ENCODE data around the gene PTPA.

PTPA gene

DNA sequence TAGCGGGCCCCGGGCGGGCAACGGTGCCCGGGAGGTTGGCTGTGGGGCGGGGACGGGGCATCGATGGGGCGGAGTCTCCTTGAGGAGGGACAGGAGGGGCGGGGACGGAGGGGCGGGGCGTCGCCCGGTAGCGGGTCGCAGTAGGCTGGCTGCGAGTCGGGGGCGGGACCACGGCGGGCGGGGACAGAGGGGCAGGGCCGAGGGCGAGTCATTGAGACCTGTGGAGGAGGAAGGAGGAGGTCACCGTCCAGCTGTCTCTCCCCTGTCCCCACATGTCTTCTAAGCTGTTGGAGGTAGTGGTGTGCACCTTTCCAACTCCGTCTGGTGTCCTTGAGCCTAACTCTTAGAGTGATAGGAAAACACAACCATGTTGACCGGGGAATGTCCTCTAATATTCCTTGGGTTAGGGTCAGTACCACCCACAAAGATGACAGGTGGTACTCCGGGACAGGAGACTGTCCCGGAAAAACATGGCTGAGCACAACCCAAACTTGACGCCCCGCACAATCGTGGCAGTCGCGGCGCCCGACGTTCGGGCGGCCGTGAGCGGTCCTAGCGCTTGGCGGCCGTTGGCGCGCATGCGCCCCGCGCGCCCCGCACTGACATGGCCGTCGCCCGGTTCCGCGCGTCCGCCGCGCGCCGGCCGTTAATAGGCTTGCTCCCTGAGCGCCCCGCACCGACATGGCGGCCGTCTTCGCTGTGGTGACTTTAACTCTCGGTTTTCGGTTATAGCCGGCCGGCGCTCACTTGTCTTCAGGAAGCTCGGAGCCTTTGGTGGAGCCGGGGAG lies at the start of gene PTPA, which contains the start of gene CRAT:
TSS of gene PTPA (plus strand) at position 676 of the 788 bp plus-strand sequence. CDS start 186 bp downstream, outside the sequence.
TSS of gene CRAT (minus strand) at position 54 of the 788 bp plus-strand sequence. CDS start 284 bp downstream, outside the sequence.
- peak; percentile 85 for DNase-seq (ENCODE audit: low read depth)

DNA sequence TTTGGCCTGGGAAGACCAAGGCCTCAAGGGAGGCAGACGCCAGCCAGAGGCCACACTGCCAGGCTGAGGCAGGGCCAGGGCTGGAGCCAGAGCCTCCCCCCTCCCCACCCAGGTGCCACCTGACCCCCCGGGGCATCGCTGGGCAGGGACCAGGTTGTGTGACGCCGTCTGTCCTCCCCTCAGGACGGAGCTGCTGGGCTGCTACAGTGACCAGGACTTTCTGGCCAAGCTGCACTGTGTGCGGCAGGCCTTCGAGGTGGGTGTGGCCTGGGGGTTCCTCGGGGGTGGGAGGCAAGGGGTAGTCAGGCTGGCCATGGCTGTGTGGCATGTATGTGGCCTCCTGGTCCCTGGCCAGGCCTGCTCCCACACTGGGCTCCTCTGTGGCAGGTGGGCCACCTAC lies 48.2 kb upstream of the PTPA start:
- DNase-seq (ENCODE audit: low read depth): no peak

DNA sequence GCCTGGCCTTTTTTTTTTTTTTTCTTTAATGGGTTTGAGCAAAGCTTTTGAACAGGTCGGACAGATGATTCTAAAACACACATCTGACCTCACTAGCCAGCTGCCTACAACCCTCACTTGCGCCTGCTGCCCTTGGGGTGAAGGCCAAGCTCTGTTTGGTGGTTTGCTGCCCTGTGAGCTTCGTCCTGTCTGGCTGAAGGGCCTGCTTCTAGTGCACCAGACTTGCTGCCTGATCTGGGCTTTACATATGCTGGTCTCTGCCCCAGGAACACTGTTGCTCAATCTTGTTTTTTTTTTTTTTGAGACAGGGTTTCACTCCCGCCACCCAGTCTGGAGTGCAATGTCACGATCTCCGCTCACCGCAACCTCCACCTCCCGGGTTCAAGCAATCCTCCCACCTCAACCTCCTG lies 46.7 kb upstream of the PTPA start:
- DNase-seq (ENCODE audit: low read depth): no peak

DNA sequence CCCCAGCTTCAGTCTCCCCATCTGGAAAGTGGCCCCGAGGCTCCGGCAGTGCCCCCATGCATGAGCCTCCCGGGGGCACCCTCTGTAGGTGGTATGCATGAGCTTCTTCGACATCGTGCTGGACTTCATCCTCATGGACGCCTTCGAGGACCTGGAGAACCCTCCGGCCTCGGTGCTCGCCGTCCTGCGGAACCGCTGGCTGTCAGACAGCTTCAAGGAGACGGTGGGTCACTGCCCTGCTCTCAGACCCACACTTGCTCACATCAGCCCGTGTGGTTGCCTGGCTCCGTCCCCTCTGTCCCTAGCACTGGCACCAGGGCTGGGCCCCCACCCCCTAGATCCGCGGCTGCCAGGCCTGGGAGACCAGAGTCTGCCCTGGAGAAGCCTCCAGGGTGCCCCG lies 43.1 kb upstream of the PTPA start:
- no peak for DNase-seq (ENCODE audit: low read depth)

DNA sequence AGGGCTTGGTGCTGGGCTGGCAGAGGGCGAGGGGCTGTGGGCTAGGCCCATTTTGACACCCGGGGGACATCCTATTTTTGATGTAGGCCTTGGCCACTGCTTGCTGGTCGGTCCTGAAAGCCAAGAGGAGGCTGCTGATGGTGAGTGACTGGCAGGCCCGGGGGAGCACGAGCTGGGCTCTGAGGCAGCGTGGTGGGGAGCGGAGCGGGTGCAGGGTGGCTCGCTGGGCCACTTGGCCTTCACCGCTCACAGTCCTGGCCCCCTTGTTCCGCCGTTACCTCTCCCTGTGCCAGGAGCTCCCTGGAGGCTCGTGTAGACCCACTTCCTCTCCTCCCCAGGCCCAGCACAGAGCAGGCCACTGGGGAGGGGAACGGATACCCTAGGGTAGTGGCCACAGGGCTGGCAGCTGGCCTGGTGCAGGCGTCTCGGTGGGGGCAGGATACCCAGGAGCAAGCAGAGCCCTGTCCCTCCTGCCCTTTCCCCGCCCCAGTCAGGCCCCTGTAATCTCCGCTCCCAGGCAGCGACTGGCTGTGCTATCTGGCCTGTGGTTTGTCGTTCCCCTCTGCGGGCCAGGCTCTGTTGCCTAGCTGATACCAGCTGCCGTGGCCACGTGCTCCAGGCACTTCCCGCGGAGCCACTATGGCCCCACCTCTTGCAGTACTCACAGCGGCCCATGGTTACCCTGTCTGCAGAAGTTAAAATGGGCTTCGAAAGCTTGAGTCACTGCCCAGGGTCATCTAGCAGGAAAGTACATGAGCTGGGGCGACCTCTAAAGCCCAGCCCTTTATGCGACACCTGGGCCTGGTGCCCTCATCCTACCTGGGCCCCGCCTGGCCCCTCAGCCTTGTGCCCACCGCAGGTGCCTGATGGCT lies 42.0 kb upstream of the PTPA start:
- DNase-seq (ENCODE audit: low read depth): no peak

DNA sequence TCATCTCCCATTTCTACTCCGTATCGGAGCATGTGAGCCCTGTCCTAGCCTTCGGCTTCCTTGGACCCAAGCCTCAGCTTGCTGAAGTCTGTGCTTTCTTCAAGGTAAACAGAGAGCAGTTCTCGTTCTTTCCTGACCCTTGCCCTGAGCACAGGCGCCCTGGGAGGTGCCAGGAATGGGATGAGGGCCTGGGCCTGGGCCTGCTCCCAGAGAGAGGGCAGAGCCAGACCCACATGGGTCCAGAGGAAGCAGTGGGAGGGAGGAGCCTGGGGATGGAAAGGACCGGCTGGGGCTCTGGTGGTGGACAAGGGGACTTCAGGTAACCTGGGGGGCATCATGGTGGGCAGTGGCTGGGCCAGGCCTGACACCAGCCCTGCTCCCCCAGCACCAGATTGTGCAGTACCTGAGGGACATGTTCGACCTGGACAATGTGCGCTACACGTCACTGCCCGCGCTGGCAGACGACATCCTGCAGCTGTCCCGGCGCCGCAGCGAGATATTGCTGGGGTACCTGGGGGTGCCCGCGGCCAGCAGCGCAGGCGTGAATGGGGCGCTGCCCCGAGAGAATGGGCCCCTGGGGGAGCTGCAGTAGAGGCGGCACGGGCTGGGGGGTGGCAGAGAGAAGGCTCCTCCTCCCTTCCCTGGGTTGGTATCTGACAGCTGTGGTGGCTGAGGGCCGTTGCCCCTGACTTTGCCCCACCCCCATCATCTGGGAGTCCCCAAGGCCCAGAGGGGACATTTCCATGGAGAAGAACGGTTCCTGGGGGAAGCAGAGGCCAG lies 41.2 kb upstream of the PTPA start:
- no peak for DNase-seq (ENCODE audit: low read depth)

DNA sequence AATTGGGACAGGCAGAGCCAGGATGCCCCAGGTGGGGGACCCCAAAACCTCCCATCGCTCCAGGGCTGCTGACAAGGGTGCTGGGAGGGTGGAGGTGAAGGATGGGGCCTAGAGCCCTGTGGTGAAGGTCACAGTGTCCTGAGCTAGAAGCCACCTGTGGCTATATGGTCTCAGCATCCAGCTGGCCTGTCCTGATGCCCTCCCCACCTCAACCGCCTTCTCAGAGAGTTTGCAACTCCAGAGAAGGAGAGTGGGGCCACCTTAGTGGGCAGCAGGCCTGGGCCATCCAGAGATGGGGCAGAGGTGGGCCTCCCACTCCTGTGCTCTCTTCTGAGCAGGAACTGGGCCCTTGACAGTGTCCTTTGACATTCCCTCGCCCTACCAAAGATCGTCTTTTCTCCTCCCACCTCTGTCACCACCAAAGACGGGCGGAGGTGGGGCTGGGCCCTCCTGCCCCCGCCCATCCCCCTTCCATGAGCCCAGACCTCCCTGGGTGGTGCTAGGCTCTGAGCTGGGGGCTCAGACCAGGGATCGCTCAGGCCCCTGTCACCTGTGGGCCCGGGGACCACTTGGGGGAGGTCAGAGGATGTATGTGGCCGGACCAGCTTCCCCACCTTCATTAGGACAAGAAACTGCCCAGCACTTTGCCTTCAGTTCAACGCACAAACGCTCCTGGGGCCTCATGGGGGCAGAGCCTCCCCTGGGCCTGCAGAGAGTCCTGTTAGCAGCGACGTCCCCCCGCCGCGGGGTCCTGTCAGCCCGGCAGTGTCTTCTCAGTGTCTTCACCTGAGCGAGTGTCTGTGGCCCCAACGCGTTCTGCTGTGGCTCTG lies 40.3 kb upstream of the PTPA start:
- no peak for DNase-seq (ENCODE audit: low read depth)

DNA sequence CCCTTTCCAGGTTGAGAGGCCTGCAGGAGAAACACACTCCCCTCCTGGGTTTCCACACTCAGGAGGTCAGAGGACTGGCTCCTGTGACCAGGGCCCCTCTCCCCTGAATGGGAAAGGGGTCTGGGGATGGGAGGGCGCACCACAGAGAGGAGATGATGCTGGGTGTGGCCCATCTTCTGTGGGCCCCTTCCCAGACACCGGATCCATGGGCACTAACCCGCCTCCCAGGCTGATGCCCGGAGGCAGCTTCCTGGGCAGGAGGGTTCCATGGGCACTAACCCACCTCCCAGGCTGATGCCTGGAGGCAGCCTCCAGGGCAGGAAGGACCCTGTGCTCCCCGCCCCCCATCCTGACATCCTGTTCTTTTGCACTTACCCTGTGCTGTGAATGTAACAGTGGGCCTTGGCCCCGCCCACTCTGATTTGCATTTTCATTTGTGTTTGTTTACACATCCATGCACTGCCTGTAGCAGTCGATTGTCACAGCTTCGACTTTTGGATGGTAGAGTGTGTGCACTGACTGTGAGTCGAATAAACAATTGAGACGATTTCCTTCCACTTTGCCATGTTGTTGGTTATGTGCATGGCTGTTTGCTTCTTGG lies 39.6 kb upstream of the PTPA start:
- no peak for DNase-seq (ENCODE audit: low read depth)

DNA sequence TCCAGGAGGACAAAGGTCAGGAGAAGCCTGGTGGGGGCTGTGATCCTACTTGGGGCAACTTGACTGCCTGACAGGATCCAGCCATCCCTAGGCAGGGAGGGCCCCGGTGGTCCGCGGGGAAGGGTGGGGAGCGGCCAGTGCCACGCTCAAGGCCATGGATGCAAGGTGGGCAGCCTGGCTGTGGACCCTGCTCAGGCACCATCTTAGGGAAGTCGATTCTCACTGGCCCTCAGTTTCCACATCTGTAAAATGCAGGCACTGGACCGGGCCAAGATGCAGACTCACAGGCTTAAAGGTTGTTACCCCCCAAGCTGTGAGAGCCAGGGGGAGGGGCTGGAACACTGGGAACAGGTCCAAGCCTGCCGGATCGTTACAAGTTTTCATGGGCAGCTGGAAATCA lies 39.0 kb upstream of the PTPA start:
- DNase-seq (ENCODE audit: low read depth): no peak

DNA sequence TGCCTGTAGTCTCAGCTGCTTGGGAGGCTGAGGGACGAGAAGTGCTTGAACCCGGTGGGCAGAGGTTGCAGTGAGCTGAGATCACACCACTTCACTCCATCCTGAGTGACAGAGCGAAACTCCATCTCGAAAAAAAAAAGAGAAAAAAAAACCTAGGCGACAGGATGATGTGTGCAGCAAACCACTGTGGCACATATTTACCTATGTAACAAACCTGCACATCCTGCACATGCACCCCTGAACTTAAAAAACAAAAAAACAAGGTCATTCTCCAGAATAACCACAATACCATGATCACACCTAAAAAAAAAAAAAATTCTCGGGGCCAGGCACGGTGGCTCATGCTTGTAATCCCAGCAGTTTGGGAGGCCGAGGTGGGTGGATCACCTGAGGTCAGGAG lies 37.8 kb upstream of the PTPA start:
- DNase-seq (ENCODE audit: low read depth): no peak

DNA sequence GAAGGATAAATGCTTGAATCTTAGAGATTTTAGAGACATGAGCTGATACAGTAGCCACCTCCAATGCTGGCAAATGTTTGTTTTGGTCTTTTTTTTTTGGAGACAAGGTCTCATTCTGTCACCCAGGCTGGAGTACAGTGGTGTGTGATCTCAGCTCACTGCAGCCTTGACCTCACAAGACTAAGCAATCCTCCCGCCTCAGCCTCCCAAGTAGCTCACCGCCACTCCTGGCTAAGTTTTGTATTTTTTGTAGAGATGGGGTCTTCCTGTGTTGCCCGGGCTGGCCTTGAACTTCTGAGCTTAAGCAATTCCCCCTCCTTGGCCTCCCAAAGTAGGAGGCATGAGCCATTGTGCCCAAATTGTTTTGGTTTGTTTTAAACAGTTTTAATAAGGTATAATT lies 37.1 kb upstream of the PTPA start:
- DNase-seq (ENCODE audit: low read depth): no peak

DNA sequence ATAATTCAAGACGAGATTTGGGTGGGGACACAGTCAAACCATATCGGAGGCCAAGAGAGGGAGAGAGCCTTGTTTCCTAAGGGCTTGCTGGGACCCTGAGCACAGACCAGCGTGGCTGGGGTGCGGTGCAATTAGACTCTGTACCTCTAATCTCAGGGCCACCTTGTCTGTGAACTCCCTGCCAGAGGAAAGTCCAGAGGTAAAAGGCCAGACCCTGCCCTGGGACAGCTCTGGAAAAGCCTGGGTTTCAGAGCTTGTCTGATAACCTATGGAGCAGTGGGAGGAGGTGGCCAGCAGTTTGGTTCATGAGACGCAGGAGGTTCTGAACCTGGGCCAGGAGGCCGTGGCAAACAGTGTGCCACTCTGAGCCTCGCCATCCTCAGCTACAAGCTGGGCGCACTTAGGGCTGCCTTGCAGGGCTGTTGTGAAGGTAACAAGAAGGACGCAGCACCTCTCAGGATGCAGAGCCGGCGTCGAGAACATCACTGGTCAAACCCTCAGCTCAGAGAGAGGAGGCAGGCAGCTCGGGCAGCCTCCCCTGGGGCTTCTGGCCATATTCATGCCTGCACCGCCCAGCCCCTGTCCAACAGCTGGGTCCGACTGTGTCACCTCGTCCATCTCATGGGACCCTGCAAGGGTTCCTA lies 35.1 kb upstream of the PTPA start:
- no peak for DNase-seq (ENCODE audit: low read depth)

DNA sequence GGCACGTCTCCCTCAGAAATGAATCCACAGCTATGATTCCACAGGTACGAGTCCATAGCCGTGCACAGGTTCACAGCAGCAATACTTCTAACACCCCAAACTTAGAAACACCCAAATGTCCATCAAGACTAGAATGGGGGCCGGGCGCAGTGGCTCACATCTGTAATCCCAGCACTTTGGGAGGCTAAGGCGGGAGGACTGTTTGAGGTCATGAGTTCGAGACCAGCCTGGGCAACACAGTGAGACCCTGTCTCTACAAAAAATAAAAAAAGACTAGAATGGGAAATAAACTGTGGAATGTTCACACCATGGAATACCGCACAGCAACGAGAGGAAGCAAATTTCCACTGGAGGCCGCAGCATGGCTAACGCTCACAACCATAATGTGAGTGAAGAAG lies 34.6 kb upstream of the PTPA start:
- no peak for DNase-seq (ENCODE audit: low read depth)

DNA sequence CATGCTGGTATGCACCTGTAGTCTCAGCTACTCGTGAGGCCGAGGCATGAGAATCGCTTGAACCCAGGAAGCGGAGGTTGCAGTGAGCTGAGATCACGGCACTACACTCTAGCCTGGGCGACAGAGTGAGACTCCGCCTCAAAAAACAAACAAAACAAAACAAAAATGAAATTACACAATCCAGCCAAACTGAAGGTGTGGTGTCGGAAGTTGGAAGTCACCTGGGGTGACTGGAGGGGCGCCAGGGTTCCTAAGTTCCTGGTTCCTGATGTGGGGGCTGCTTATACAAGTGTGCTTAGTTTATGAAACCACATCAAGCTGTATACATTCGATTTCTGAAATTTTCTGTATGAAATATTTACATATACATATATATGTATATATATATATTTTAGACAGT lies 34.0 kb upstream of the PTPA start:
- DNase-seq (ENCODE audit: low read depth): no peak

DNA sequence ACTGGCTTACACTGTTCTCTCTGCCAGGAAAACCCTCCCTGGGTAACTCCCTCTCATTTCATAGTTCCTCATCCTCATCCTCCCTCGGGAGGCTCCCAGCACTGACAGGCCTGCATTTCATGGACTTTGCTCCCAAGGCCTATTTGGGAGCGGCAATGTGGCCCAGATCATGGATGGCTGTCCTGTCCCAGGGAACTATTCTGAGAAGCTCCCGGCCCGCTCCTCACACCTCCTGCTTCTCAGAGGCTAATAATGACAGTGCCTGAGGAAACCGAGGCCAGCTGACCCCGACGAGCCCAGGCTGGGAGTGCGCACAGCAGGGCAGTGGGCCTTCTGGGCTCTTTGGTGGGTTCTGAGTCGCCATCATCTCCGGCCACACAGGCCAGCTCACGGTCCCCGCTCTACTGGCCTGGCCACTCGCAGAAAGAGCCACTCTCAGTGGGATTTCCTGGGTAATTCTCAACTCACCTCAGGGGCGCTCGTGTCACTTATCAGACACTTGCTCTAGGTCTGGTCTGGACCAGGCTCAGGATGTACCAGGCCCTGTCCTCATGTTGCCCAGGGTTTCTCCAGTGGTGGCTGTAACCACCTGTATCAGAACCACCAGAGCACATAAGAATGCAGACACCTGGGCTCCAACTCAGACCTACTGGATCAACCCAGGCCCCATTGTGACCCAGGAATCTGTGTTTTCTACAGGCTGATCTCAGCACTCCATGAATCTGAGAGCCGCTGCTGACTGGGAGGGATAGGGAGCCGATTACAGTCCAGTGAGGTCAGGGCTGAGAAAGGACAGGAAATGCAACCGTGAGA lies 32.3 kb upstream of the PTPA start:
- DNase-seq (ENCODE audit: low read depth): no peak

DNA sequence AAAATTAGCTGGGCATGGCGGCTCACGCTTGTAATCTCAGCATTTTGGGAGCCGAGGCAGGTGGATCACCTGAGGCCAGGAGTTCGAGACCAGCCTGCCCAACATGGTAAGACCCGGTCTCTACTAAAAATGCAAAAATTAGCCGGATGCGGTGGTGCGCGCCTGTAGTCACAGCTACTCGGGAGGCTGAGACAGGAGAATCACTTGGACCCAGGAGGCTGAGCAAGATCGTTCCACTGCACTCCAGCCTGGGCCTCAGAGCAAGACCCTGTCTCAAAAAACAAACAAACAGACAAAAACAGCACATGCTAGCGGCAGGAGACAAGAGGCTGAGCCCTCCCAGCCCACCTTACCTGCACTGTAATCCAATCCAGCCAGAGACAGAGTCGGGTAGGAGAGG lies 31.4 kb upstream of the PTPA start:
- no peak for DNase-seq (ENCODE audit: low read depth)

DNA sequence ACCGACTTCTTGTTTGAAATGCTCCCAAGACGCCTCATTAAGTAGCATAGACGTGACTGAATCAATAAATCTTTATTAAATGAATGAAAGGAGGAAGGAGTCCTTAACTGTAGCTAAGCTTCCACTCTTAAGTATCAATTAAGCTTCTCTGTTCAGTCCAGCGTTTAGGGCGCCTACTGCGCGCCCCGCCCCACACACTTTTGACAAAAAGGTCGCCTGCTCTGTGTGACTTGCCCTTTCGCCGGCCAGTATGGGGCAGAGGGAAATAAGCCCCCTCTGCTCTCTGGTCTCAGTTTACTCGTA lies 31.0 kb upstream of the PTPA start:
- DNase-seq (ENCODE audit: low read depth): no peak

DNA sequence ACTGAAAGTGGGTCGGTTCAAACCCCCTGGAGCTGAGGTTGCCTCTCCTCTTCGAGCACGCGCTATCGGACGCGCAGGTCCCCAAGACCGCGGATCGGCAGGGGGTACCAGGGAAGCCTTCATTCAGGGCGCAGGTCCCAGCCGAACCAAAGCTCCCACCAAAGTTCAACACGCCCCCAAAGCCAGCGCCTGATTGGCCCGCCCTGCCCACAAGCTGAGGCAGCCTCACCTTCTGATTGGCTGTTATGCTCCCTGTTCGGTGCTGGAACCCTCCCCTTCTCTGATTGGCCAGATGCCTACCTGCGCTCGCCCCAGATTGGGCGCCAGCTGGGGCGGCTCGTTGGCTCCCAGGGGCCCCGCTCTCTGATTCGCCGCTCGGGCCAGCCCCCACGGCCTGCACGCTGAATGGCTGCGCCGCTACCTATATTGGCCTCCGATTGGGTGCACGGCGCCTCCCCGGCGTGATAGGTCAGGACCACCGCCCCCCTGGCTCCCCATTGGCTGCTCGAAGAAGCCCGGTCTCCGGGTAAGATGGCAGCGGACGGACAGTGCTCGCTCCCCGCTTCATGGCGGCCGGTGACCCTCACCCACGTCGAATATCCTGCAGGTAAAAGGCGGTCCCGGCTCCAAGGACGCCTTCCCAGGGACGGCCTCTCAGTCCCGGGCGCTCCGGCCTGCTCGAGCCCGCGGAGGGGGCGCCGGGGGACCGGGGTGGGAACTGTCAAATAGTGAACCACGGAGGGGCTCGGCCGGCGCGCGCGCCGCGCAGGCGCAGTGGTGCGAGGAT lies 30.4 kb upstream of the PTPA start, which contains the start of gene DOLPP1:
TSS of gene DOLPP1 (plus strand) at position 511 of the 787 bp plus-strand sequence. CDS start at position 532, 21 bp downstream.
- DNase-seq (ENCODE audit: low read depth): peak; percentile 99

DNA sequence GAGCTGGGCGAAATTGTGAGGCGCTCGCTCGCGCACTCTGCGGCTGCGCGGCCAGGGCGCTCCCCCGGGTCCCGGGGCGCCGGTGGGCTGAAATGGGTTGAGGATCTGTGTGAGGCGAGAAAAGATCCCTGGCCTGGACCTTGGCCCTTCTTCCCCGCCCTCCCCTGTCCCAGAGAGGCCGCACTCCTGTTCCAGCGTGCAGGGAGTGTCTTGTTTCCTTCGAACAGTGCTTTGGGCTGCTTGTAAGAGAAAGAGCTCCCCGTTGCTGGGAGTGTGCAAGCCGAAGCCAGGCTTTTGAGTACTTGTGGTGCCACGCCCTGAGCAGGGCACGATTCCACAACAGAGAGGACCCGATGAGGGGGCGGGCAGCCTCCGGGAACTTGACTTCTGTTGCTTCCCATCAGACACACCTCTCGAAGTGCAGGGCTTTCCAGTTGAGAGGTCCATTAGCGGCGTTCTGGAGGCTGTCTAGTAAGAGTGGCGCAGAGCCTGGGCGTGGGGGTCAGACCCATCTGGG lies 29.8 kb upstream of the PTPA start:
- DNase-seq (ENCODE audit: low read depth): no peak
